ENCODE results near the gene PRMT5.
"Not testable (repeated sequence)": the region's sequence is repeated elsewhere in the genome, so short reads cannot be mapped to it uniquely, and the experiment has no call there.

The PRMT5 gene

GRCh38 chr14:22929961-22930364, 787 bp upstream of the PRMT5 start:
- no peak for DNase-seq

- DNase-seq = no peak
These were observed 706 bp downstream of the PRMT5 start for GRCh38 chr14:22928237-22929103.

- no peak for DNase-seq
These were observed 2.9 kb downstream of the PRMT5 start for GRCh38 chr14:22926316-22926715.

- no peak for DNase-seq
These were observed 3.7 kb downstream of the PRMT5 start for GRCh38 chr14:22925513-22925912.

- no peak for DNase-seq
These were observed 5.4 kb downstream of the PRMT5 start for GRCh38 chr14:22923746-22924145.

GRCh38 chr14:22922294-22922693, 6.9 kb downstream of the PRMT5 start:
- DNase-seq = no peak

GRCh38 chr14:22920697-22921096, 8.5 kb downstream of the PRMT5 start:
- no peak for DNase-seq

- no peak for DNase-seq
These were observed 9.6 kb downstream of the PRMT5 start for GRCh38 chr14:22919601-22919921.

- DNase-seq = peak; percentile 100
These were observed 10.2 kb downstream of the PRMT5 start, which contains the start of gene RBM23 for GRCh38 chr14:22918804-22919600. Gene RBM23, minus strand, starts transcription at chr14:22919149.

GRCh38 chr14:22915886-22916521, 13.2 kb downstream of the PRMT5 start:
- no peak for DNase-seq

- DNase-seq = not testable (repeated sequence)
These were observed 14.3 kb downstream of the PRMT5 start for GRCh38 chr14:22914836-22915235.

GRCh38 chr14:22910916-22911315, 18.3 kb downstream of the PRMT5 start:
- DNase-seq = no peak

GRCh38 chr14:22908601-22909000, 20.6 kb downstream of the PRMT5 start:
- DNase-seq = no peak

- no peak for DNase-seq
These were observed 21.7 kb downstream of the PRMT5 start for GRCh38 chr14:22907429-22907828.

- DNase-seq = no peak
These were observed 23.1 kb downstream of the PRMT5 start for GRCh38 chr14:22906073-22906472.

GRCh38 chr14:22905627-22906026, 23.5 kb downstream of the PRMT5 start:
- DNase-seq = no peak

GRCh38 chr14:22903742-22904087, 25.5 kb downstream of the PRMT5 start:
- no peak for DNase-seq

- no peak for DNase-seq
These were observed 27.4 kb downstream of the PRMT5 start for GRCh38 chr14:22901799-22902198.

- peak; percentile 95 for DNase-seq
These were observed 28.9 kb downstream of the PRMT5 start for GRCh38 chr14:22900081-22900799.

- DNase-seq = no peak
These were observed 30.7 kb downstream of the PRMT5 start for GRCh38 chr14:22898302-22899090.

GRCh38 chr14:22897357-22897756, 31.8 kb downstream of the PRMT5 start:
- no peak for DNase-seq

GRCh38 chr14:22896760-22897159, 32.4 kb downstream of the PRMT5 start:
- DNase-seq = peak; percentile 49

All from NCI-H2029 (cell line).